HG03139 (cell line): ENCODE results near the gene REL.
"Not testable (repeated sequence)": the region's sequence is repeated elsewhere in the genome, so short reads cannot be mapped to it uniquely, and the experiment has no call there.

ENCODE experiments used
- ATAC-seq: cut with Tn5 transposase; IDR thresholded peaks from one replicate; pipeline ENCODE4 v1.9.1; 2021; ENCODE audit not compliant: unreplicated experiment

Gene REL

GRCh38 chr2:60867848-60868247 lies 13.5 kb upstream of the REL start:
- ATAC-seq: peak; percentile 47

- no peak for ATAC-seq
These were observed 12.6 kb upstream of the REL start for GRCh38 chr2:60868589-60869273.

- ATAC-seq: peak; percentile 49
These were observed 8.9 kb upstream of the REL start for GRCh38 chr2:60872510-60872928.

GRCh38 chr2:60873381-60873780 lies 8.0 kb upstream of the REL start:
- peak; percentile 74 for ATAC-seq

GRCh38 chr2:60875520-60875919 lies 5.9 kb upstream of the REL start:
- no peak for ATAC-seq

GRCh38 chr2:60880643-60881046 lies 729 bp upstream of the REL start:
- no peak for ATAC-seq

GRCh38 chr2:60882971-60883753 lies 1.8 kb downstream of the REL start:
- no peak for ATAC-seq

- ATAC-seq: no peak
These were observed 2.5 kb downstream of the REL start for GRCh38 chr2:60883896-60884295.

- no peak for ATAC-seq
These were observed 3.4 kb downstream of the REL start for GRCh38 chr2:60884800-60885199.

- ATAC-seq: no peak
These were observed 4.3 kb downstream of the REL start for GRCh38 chr2:60885683-60886082.

- no peak for ATAC-seq
These were observed 5.6 kb downstream of the REL start for GRCh38 chr2:60886991-60887390.

GRCh38 chr2:60888853-60889252 lies 7.5 kb downstream of the REL start:
- ATAC-seq: no peak

GRCh38 chr2:60889581-60890392 lies 8.4 kb downstream of the REL start:
- not testable (repeated sequence) for ATAC-seq

GRCh38 chr2:60890393-60890707 lies 9.0 kb downstream of the REL start:
- no peak for ATAC-seq

GRCh38 chr2:60891180-60891579 lies 9.8 kb downstream of the REL start:
- no peak for ATAC-seq

- no peak for ATAC-seq
These were observed 17.2 kb downstream of the REL start for GRCh38 chr2:60898567-60898966.

- no peak for ATAC-seq
These were observed 18.0 kb downstream of the REL start for GRCh38 chr2:60899230-60899891.

- no peak for ATAC-seq
These were observed 18.5 kb downstream of the REL start for GRCh38 chr2:60899892-60900249.

GRCh38 chr2:60901296-60901695 lies 19.9 kb downstream of the REL start:
- not testable (repeated sequence) for ATAC-seq

GRCh38 chr2:60905867-60906266 lies 24.5 kb downstream of the REL start:
- ATAC-seq: not testable (repeated sequence)

GRCh38 chr2:60906395-60906794 lies 25.0 kb downstream of the REL start:
- no peak for ATAC-seq
